MM.1S (cell line): ENCODE results near the gene ITLN1.

ENCODE experiments used
- DNase-seq: peaks from one replicate; pipeline ENCODE4 v3.0.0-alpha.2; 2015
- H2AFZ ChIP-seq: fragments of 300-600 bp; sonication (generic); 2 replicates; pipeline ENCODE4 v1.6.0; 2016; ENCODE audit warnings: antibody characterized with exemption, low read length
- H3F3A ChIP-seq: fragments of 300-600 bp; sonication (generic); 2 replicates; pipeline ENCODE4 v1.6.1; 2016; ENCODE audit warnings: mild to moderate bottlenecking, antibody characterized with exemption, low read length, moderate library complexity, mixed read lengths; ENCODE audit not compliant: insufficient read depth
- H3K27ac ChIP-seq: fragments of 300-600 bp; sonication (generic); 2 replicates; pipeline ENCODE4 v1.5.1; 2016; ENCODE audit warnings: mild to moderate bottlenecking, low read length
- H3K27me3 ChIP-seq: fragments of 300-600 bp; sonication (generic); replicated peaks from 2 replicates; pipeline ENCODE4 v1.6.0; 2016; ENCODE audit warnings: low read length; ENCODE audit not compliant: insufficient read depth
- H3K36me3 ChIP-seq: fragments of 300-600 bp; sonication (generic); replicated peaks from 2 replicates; pipeline ENCODE4 v1.6.1; 2016; ENCODE audit warnings: mild to moderate bottlenecking, low read length, mixed read lengths; ENCODE audit not compliant: insufficient read depth
- H3K4me1 ChIP-seq: fragments of 300-600 bp; sonication (generic); 2 replicates; pipeline ENCODE4 v1.6.1; 2016; ENCODE audit warnings: low read length, mixed read lengths
- H3K4me2 ChIP-seq: fragments of 300-600 bp; sonication (generic); 2 replicates; pipeline ENCODE4 v1.6.0; 2016; ENCODE audit warnings: low read depth, low read length
- H3K4me3 ChIP-seq: fragments of 300-600 bp; sonication (generic); 2 replicates; pipeline ENCODE4 v1.5.1; 2016; ENCODE audit warnings: low read length, mixed read lengths
- H3K79me2 ChIP-seq: fragments of 300-600 bp; sonication (generic); 2 replicates; pipeline ENCODE4 v1.6.1; 2016; ENCODE audit warnings: mixed run types, low read length, mixed read lengths
- H3K9ac ChIP-seq: fragments of 300-600 bp; sonication (generic); 2 replicates; pipeline ENCODE4 v1.6.1; 2016; ENCODE audit warnings: low read length, mixed read lengths
- H3K9me2 ChIP-seq: fragments of 300-600 bp; sonication (generic); replicated peaks from 2 replicates; pipeline ENCODE4 v1.6.1; 2016; ENCODE audit warnings: mild to moderate bottlenecking, low read length, mixed read lengths; ENCODE audit not compliant: insufficient read depth
- H3K9me3 ChIP-seq: fragments of 300-600 bp; sonication (generic); replicated peaks from 2 replicates; pipeline ENCODE4 v1.6.1; 2016; ENCODE audit warnings: mild to moderate bottlenecking, low read length, mixed read lengths; ENCODE audit not compliant: insufficient read depth
- H4K20me1 ChIP-seq: fragments of 300-600 bp; sonication (generic); 2 replicates; pipeline ENCODE4 v1.6.1; 2016; ENCODE audit warnings: mild to moderate bottlenecking, low read length, moderate library complexity, mixed read lengths; ENCODE audit not compliant: insufficient read depth
- CTCF ChIP-seq: fragments of 300-600 bp; sonication (generic); IDR thresholded peaks from 2 replicates; pipeline ENCODE4 v1.5.1; 2016; ENCODE audit warnings: antibody characterized with exemption, low read length, mixed read lengths
- EZH2 ChIP-seq: fragments of 300-600 bp; sonication (generic); optimal IDR thresholded peaks from 2 replicates; pipeline ENCODE3; 2017; ENCODE audit warnings: low read depth, mild to moderate bottlenecking, antibody characterized with exemption, low read length, mixed read lengths
- EZH2phosphoT487 ChIP-seq: fragments of 300-600 bp; sonication (generic); IDR thresholded peaks from 2 replicates; pipeline ENCODE4 v1.6.1; 2018; ENCODE audit warnings: antibody characterized with exemption, low read length

The ITLN1 gene

GRCh38 chr1:160858097-160858496, 26.9 kb downstream of the ITLN1 start:
- H3F3A ChIP-seq = no peaks in the 10 kb centered on the region
- H2AFZ ChIP-seq = no peak overlapping the region
- no peaks in the 10 kb centered on the region for H3K36me3 ChIP-seq
- TF ChIP-seq EZH2 (no peak), CTCF (no peak), EZH2phosphoT487 (no peak)
- H3K9ac ChIP-seq = no peak overlapping the region
- no peaks in the 10 kb centered on the region for H3K79me2 ChIP-seq
- no peak for DNase-seq
- H3K9me3 ChIP-seq = no peaks in the 10 kb centered on the region
- H3K9me2 ChIP-seq = no peaks in the 10 kb centered on the region
- no peaks in the 10 kb centered on the region for H4K20me1 ChIP-seq
- no peaks in the 10 kb centered on the region for H3K4me1 ChIP-seq
- no peaks in the 10 kb centered on the region for H3K27me3 ChIP-seq
- H3K4me3 ChIP-seq = no peak overlapping the region
- H3K27ac ChIP-seq = no peak overlapping the region
- H3K4me2 ChIP-seq = no peak overlapping the region

- Histone ChIP-seq H3F3A (no peaks in the 10 kb centered on the region), H3K79me2 (no peaks in the 10 kb centered on the region), H3K9me3 (no peaks in the 10 kb centered on the region), H3K36me3 (no peaks in the 10 kb centered on the region), H3K4me3 (no peak overlapping the region), H3K27ac (no peak overlapping the region), H2AFZ (peak overlapping the region; percentile 8; the same call in 1 of the 2 replicates), H3K9me2 (no peaks in the 10 kb centered on the region), H3K27me3 (no peaks in the 10 kb centered on the region), H3K4me1 (no peaks in the 10 kb centered on the region), H4K20me1 (no peaks in the 10 kb centered on the region), H3K4me2 (no peak overlapping the region), H3K9ac (no peak overlapping the region)
- DNase-seq = no peak
- TF ChIP-seq EZH2 (no peak), CTCF (no peak), EZH2phosphoT487 (no peak)
Measured at GRCh38 chr1:160855181-160855981, 29.6 kb downstream of the ITLN1 start.

- TF ChIP-seq CTCF = no peak
- no peak for TF ChIP-seq EZH2
- TF ChIP-seq EZH2phosphoT487 = no peak
- no peaks in the 10 kb centered on the region for H3K9me3 ChIP-seq
- no peak for DNase-seq
- no peaks in the 10 kb centered on the region for H3K36me3 ChIP-seq
- no peaks in the 10 kb centered on the region for H3K4me1 ChIP-seq
- no peak overlapping the region for H3K4me2 ChIP-seq
- no peak overlapping the region for H2AFZ ChIP-seq
- H3K9ac ChIP-seq = no peak overlapping the region
- H4K20me1 ChIP-seq = no peaks in the 10 kb centered on the region
- no peak overlapping the region for H3K27ac ChIP-seq
- no peaks in the 10 kb centered on the region for H3K27me3 ChIP-seq
- H3F3A ChIP-seq = no peaks in the 10 kb centered on the region
- no peak overlapping the region for H3K4me3 ChIP-seq
- no peaks in the 10 kb centered on the region for H3K79me2 ChIP-seq
- H3K9me2 ChIP-seq = no peaks in the 10 kb centered on the region
Measured at GRCh38 chr1:160853754-160854153, 31.2 kb downstream of the ITLN1 start.
